GM19438 (cell line): Measurements from ENCODE around the gene INA.

Source experiments
- ATAC-seq: cut with Tn5 transposase; IDR thresholded peaks from one replicate; pipeline ENCODE4 v1.9.1; 2021; ENCODE audit warnings: low read depth; ENCODE audit not compliant: unreplicated experiment

INA gene

DNA sequence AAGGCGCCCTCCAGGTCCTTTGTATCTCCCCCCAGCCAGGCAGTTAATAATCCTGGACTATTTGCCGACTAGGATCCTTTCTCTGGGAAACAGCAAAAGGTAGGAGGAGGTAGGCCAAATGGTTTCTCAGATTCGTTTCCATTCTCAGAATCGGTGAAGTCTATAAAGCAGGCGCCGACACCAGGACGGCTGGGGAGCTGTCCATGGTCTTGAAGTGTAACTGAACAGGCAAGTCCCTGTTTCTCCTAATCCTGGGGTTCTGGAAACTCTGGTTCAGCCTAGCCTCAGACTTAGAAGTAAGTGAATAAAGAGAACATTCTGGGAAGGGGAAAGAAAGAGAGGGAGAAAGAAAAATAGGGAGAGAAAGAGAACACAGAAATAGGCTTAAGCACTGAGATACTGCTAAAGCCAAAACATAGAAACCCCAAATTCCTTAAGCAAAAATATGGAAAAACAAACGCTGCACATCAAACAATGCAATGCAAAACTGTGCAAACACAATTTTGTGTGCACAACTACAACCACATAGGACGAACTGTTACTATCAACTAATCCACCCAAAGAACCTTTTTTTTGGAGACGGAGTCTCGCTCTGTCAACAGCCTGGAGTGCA lies 11.1 kb upstream of the INA start:
- ATAC-seq = no peak

DNA sequence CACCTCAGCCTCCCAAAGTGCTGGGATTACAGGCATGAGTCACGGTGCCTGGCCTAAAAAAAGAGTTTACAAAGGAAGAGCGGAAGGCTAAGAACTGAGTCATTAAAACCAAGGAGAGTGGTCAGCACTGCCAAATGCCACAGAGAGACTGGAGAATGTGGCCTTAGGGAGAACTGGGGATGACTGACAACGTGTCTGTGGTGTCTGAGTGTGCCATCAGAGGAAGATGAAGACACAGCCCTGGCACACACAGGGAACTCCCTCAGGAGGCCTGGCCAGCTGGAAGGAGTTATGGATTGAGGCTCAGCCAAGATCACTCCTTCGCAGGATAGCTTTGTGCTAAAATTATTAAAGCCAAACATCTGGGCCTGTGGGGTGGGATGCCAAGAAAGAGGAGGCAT lies 3.9 kb upstream of the INA start:
- ATAC-seq = no peak

DNA sequence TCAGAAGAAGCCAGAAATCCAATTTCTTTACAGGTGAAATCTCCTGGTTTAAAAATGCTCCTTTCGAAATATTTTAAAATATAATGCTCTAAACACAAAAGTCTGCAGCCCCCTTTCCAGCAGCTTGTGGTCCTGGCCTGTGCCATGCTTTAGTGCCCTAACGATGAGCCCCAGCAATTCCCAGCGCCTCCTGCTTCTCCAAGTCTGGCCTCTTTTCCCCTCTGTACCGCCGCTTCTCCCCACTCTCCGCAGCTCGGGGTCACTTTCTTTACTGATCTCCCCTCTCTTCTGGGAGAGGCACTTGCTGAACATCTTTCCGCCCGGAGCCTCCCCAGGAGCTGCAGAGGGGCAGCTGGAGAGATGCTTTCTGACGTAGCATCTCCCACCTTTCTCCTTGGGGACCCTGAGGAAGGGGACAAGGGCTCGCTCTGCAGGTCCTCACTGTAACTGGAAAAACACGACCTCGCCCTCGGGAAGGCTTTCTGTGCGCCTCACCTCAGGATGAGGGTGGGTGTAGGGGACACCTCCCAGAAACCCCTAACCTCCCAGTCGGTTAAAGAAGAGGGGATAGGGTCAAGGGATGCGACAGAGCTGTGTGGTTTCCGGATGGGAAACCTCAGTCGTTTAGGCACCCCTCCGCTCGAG lies 565 bp upstream of the INA start:
- no peak for ATAC-seq

DNA sequence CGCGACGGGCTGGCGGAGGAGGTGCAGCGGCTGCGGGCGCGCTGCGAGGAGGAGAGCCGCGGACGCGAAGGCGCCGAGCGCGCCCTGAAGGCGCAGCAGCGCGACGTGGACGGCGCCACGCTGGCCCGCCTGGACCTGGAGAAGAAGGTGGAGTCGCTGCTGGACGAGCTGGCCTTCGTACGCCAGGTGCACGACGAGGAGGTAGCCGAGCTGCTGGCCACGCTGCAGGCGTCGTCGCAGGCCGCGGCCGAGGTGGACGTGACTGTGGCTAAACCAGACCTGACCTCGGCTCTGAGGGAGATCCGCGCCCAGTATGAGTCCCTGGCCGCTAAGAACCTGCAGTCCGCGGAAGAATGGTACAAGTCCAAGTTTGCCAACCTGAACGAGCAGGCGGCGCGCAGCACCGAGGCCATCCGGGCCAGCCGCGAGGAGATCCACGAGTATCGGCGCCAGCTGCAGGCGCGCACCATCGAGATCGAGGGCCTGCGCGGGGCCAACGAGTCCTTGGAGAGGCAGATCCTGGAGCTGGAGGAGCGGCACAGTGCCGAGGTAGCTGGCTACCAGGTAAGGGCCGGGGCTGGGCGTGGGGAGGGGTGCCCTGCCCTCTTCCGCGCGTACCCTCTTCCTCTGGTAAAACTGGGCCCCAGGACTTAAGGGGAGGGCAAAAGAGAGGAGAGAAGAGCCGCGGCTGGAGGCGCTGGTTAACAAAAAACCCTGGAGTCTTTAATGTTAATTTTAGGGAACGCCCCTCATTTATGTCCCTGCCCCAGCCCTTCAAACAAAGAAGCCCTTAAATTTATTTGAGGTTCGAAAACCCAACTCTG lies 987 bp downstream of the INA start:
- ATAC-seq = no peak

DNA sequence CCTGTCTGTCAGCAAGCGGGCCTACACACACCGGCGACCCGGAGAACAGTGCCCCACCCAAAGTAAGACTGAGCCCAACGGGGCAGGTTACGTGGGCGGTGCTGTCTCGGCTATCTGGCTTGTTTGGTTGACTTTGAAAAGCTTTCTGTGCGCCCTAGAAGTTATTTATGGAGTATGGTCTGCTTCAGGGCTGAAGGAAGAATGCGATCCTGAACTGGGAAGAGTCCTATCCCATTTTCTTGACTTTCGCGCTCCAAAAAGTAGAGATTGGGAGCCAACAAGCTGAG lies 1.5 kb downstream of the INA start:
- ATAC-seq = no peak

DNA sequence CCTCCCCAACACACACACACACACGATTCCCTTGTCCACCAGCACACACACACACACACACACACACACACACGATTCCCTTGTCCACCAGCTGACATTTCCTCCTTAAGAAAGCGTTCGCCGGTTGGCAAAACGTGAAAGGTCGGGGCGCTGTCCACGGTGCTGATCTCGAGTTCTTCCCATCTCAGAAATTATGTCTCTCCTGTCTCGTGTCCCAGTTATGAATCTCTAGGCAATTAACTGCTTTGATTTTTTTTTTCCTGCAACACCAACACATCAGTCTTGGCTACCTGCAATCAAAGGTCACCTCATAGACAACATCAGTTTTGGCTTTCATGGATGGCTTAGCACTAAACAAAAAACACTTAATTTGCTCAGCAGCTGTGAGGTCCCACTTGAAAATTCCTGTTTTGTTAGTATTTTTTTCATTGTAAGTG lies 1.9 kb downstream of the INA start:
- no peak for ATAC-seq

DNA sequence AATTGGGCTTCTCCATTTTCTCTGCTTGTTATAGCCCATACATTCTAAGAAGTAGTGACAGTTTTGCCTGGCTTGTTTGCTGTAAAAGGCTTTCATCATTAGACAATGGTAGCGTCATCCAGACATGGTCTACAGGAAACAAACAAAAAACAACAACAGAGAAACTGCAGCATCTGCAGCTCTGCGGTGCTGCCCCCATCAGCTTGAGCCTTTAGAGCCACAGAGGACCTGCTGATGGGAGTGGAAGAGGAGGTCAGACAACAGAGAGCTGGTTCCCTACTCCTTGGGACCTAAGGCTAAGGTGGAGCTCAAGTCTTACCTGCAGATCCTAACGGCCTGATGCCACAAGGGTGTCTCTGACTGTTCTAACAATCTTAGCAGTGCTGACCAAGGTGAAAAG lies 3.1 kb downstream of the INA start:
- no peak for ATAC-seq

DNA sequence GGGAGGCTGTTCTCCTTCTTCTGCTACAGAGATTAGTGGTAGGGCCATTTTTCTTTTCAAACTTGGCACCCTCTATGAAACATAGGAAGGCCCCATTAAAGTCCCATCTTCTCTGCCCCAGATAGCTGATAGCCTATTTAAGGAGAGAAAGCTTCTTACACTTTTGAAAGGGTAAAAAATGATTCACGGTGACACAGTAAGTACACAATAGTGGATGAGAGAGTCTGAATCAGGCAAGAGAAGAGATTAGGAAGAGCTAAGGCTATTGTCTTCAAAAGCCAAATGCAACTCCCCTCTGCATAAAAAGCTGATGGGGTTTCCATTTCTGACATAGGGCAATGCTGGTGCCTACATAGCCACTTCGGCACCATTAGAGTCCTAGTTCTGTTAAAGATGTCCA lies 3.6 kb downstream of the INA start:
- no peak for ATAC-seq

DNA sequence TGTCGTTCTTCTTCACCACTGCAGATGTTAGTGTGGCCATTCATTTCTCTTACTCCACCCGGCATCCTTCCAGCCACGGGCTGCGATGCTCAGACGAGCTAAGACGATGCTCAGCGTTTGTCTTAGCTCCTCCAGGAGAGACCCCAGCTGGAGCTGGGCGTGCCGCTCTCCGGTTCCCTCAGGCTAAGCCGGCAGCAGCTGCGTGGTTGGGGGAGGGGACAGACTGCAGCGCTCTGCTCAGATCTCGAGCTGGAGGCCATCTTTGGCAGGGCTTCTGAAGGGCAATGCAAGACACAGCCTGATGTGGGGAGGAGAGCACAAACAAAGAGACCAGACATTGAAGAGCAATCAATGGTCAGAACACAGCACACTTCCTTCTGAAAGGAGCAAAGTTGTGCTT lies 4.8 kb downstream of the INA start:
- no peak for ATAC-seq

DNA sequence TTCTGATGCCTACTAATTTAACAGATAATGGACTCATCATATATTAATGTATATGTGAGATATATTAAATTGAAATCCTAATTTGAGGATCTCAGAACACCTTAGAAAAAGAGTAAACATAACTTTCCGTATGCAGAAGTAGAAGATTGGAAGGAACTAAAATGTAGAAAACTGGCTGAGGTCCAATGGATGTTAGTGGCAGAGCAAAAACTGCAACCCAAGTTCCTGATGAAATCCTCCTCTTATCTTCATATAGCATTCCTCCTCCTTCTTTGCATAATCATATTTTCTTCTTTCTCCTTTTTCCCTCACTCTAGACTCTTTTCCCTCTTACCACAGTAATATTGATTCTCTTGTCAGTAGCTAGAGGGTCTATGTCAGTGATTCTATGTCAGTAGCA lies 6.0 kb downstream of the INA start:
- no peak for ATAC-seq

DNA sequence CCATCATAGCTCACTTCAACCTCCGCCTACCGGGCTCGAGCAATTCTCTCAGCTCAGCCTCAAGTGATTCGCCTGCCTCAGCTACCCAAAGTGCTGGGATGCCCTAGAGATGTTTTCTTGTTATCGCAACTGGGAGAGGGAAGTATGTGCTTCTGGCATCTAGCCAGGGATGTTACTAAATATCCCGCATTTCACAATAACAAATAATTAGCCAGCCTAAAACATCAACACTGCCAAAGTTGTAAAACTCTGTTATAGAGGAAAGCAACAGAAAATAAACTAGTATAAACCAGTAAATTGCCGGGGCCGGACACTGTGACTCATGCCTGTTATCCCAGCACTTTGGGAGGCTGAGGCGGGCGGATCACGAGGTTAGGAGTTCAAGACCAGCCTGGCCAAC lies 7.2 kb downstream of the INA start:
- ATAC-seq = no peak

DNA sequence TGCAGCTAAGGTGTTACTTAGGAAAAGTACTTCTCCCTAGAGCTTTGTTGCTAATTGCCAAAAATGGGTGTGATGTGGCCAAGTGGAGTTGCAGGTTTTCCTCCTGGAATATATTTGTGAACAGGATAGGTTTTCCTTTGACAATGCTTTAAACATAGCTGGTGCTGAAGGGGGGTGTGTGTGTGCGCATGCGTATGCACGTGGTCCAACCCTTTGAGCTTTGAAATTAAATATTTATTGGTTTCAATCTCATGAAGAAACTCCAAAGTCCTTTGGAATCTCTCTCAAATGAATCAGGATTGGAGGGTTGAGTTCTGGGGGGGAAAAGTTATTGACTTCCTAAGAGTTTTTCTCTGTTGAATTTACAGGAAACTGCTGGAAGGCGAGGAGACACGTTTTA lies 11.1 kb downstream of the INA start:
- no peak for ATAC-seq

DNA sequence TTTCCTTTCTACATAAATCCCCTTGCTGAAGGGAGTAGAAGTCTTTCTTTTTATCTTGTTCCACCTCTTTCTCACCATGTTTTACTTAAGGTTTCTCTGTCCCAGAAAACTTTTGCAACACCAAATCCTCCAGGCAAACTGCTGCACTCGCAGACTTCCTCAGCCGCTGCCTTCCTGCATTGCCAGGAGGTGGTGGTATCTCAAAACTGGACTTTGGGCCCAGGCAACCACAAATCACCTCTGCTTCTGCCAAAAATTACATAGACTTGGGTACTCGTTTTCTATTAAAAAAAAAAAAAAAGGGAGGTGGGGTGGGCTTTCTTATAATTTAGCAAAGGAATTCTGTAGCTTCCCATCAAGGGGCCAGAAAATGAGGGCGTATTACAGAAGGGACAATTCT lies 14.7 kb downstream of the INA start:
- ATAC-seq = no peak

DNA sequence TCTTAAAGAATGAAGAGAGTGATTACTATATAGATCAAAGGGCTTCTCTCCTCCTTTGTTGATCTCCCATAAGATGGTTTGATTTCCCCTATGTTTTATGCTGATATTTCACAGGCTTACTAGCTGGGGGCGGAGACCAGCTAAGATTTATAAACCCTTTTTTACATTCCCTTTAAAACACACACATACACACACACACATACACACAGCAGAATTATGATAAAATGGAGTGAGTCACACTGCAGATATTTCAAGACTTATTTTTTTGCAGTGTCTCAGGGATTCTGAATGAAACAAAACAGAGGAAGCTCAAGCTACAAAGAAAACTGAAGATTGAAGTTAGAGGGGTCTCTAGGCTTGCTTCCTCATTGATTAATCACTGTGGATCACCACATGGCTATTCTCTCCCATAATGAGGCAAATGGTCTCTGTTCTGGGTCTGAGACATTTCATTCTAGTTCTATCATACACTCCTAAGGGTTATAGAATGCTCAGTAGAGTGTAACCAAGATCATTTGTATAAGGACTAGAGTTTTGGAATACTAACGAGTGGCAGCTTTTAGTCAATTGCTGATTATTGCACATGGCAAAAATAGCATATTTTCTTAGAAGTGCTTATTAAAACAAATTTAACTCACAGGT lies 18.6 kb downstream of the INA start:
- ATAC-seq = no peak

DNA sequence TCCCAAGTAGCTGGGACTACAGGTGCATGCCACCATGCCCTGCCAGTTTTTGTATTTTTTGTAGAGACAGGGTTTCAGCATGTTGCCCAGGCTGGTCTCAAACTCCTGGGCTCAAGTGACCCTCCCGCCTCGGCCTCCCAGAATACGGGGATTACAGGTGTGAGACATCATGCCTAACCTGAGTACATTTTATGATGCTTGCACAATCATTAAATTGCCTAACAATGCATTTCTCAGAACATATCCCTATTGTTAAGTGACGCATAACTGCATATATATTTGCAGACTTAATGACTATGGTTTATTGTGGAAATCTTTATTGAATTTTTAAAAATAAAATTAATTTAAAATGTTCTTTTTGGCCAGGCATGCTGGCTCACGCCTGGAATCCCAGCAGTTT lies 30.7 kb downstream of the INA start:
- ATAC-seq = no peak

DNA sequence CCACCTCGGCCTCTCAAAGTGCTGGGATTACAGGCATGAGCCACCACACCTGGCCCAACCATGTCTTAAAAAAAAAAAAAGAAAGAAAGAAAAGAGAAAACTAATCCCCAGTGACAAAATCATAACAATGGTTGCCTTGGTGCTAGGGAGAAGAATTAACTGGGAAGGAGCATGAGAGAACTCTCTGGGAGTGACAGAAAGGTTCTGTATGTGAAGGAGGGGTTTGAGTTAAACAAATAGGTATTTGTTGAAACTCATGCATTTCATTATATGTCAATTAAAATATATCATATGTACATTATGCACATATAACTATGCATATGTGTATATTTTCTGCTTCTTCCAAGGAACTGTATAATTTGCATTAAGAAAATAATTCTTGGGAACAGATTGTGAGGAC lies 33.3 kb downstream of the INA start:
- ATAC-seq = no peak

DNA sequence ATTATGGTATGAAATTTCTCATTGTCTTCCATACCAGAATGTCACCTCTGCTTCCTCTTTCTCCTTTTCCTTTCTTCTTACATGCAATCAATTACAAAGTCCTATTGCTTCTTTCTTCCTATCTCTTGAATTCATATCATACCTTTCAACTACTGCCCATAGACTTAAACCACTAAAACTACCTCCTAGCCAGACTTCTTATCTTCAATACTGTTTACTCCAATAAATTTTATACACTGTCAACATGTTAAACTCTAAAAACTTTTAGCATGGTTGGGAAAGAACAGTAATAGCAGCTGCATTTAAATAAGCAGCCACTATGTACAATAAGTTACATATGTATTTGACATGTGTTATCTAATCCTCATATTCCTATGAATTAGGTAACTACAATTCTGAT lies 39.1 kb downstream of the INA start:
- no peak for ATAC-seq

DNA sequence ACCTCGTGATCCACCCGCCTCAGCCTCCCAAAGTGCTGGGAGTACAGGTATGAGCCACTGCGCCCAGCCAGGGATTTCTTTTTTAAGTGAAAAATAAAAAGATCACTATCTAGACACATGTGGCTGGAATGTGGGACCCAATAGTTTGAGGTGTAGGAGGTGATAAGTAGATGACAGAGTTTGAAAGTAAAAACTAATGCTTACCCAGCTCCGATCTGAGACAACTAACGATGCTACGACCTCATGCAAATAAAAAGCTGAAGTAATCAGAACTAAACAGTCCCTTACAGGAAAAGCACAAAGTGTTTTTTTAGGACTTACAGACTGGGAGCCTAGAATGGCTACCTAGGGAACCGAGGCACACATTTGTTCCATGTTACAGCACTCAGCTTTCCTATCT lies 51.0 kb downstream of the INA start:
- no peak for ATAC-seq

DNA sequence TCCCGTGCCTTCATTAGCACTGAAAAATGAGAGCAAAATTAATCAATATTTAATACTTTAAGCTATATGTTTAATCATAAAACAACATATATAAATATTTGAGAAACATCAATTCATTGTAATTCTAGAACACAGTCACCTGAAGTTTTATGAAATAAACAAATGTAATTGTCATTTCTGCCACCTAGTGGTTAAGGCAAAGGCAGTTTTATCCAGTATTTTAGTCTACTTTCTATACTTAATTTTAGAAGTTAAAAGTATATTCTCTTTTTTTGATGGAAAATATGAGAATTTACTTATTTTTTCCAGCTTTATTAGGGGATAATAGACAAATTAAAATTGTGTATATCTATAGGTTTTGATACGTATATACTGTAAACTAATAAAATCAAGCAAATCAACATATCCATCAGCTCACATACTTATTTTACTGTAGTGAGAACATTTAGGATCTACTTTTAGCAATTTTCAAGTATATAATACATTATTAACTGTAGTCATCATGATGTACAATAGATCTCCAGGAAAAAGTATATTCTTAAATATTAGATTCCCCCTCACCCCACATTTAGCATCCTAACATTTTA lies 57.1 kb downstream of the INA start:
- ATAC-seq = no peak

DNA sequence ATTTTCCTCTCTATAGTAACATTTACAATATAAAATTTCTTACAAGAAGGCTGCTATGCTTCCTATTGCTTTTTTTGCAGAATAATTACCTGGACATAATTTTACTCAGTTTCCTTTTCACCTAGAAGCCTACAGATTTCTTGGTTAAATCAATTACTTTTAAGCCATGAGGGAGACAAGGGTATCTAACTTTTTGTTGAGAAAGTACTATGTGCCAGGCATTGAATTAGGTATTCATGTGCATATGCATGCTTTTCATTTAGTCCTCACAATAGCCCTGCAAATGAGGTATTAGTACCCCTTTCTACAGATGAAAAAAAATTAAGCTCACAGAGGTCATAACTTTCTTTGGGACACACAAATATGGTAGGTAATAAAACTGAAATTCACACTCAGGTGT lies 57.6 kb downstream of the INA start:
- ATAC-seq = no peak

DNA sequence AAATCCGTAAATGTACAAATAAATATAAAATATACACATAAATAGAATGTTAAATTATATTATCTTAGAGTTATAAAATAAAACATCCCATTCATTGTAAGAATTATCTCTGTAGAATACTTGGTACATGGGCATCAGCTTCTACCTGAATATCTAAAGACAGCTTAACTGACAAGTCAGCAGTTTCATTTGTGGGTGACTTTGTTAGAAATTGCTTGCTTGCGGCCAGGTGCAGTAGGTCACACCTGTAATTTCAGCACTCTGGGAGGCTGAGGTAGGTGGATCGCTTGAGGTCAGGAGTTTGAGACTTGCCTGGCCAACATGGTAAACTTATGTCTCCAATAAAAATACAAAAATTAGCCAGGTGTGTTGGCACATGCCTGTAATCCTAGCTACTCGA lies 59.4 kb downstream of the INA start:
- ATAC-seq = no peak
